Endothelial cell of umbilical vein (primary cell): ENCODE data around the gene C16orf95. TPM values are rescaled to one million over a fixed set of nuclear protein-coding genes. Genes with fewer than 3 reads are reported as not detected.

ENCODE experiments used
- BruUV-seq: library from RNA; stranded (reverse); fragments of 400-500 nt; replicated peaks from 2 replicates; lab custom pipeline; 2021; lab: Mats Ljungman, UMichigan
- CTCF ChIA-PET: fragments of 300-600, 350-600 bp; sonication (Branson Sonifier 250); formaldehyde crosslinking; loops from one replicate; lab custom pipeline; 2021; ENCODE audit warnings: antibody characterized with exemption, inconsistent platforms; lab: Charles Lee
- POLR2A ChIA-PET: fragments of 300-600, 350-600 bp; sonication (Branson Sonifier 250); formaldehyde crosslinking; loops from one replicate; lab custom pipeline; 2021; ENCODE audit warnings: antibody characterized with exemption, inconsistent platforms; lab: Charles Lee
- DNase-seq: peaks from one replicate; pipeline ENCODE4 v3.0.0-alpha.2; 2011; ENCODE audit warnings: low read depth, low spot score
- FAIRE-seq: peaks from 2 replicates; lab custom pipeline; 2011; peaks lifted over from hg19 to GRCh38; lab: Jason Lieb, UNC
- H2AFZ ChIP-seq: 2 replicates; pipeline ENCODE4 v1.6.0; 2012; ENCODE audit warnings: low read depth, low read length, control low read depth, inconsistent platforms
- H3K27ac ChIP-seq: 2 replicates; pipeline ENCODE4 v1.5.1; 2011; ENCODE audit warnings: low read depth, mild to moderate bottlenecking, control low read depth, low read length, moderate library complexity; ENCODE audit not compliant: insufficient read depth
- H3K27me3 ChIP-seq, 2 experiments: 2 replicates each; pipeline versions ENCODE4 v1.6.0 to v1.6.1; 2011; ENCODE audit warnings: low read length in 2 of 2, mixed read lengths in 1 of 2; ENCODE audit not compliant: control insufficient read depth in 2 of 2, insufficient read depth in 2 of 2
- H3K36me3 ChIP-seq, 2 experiments: 2 replicates in 1 of 2; 3 replicates in 1 of 2; pipeline ENCODE4 v1.5.1; 2011; ENCODE audit warnings: low read length in 2 of 2, mild to moderate bottlenecking in 1 of 2, moderate library complexity in 1 of 2; ENCODE audit not compliant: control insufficient read depth in 2 of 2, insufficient read depth in 2 of 2; ENCODE audit errors: extremely low read depth in 1 of 2
- H3K4me1 ChIP-seq: 3 replicates; pipeline ENCODE4 v1.5.1; 2011; ENCODE audit warnings: mild to moderate bottlenecking, low read length; ENCODE audit not compliant: control insufficient read depth, insufficient read depth; ENCODE audit errors: extremely low read depth
- H3K4me2 ChIP-seq: 2 replicates; pipeline ENCODE4 v1.6.1; 2011; ENCODE audit warnings: low read length, control low read depth, mixed read lengths; ENCODE audit not compliant: insufficient read depth
- H3K4me3 ChIP-seq, 3 experiments: fragments of 200-600 bp in 1 of 3; sonication (generic), shearing (Covaris generic) in 1 of 3; replicated peaks in 1 of 3; 2 replicates each; pipeline ENCODE4 v1.5.1; 2011 to 2016; ENCODE audit warnings: control low read depth in 3 of 3, low read length in 3 of 3, mild to moderate bottlenecking in 2 of 3, inconsistent platforms in 1 of 3, low read depth in 1 of 3, moderate library complexity in 1 of 3; ENCODE audit not compliant: insufficient read depth in 1 of 3
- H3K79me2 ChIP-seq: 2 replicates; pipeline ENCODE4 v1.6.0; 2012; ENCODE audit warnings: low read length, inconsistent platforms; ENCODE audit not compliant: control insufficient read depth, insufficient read depth
- H3K9ac ChIP-seq: replicated peaks from 2 replicates; pipeline ENCODE3; 2011; ENCODE audit warnings: low read length, control low read depth; ENCODE audit not compliant: insufficient read depth; ENCODE audit errors: extremely low read depth
- H3K9me1 ChIP-seq: replicated peaks from 3 replicates; pipeline ENCODE4 v1.6.0; 2011; ENCODE audit warnings: mild to moderate bottlenecking, low read length; ENCODE audit not compliant: control insufficient read depth, insufficient read depth; ENCODE audit errors: extremely low read depth
- H3K9me3 ChIP-seq: replicated peaks from 2 replicates; pipeline ENCODE4 v1.5.1; 2012; ENCODE audit warnings: low read length, inconsistent platforms; ENCODE audit not compliant: control insufficient read depth, insufficient read depth
- H4K20me1 ChIP-seq: replicated peaks from 2 replicates; pipeline ENCODE3; 2011; ENCODE audit warnings: mild to moderate bottlenecking, low read length; ENCODE audit not compliant: control insufficient read depth, insufficient read depth; ENCODE audit errors: extremely low read depth
- CTCF ChIP-seq, 2 donors: IDR thresholded peaks; 1 replicate in 1 of 2; 2 replicates in 1 of 2; pipeline ENCODE4 v1.5.1; 2011; ENCODE audit warnings: low read length in 2 of 2, mild to moderate bottlenecking in 2 of 2, moderate library complexity in 2 of 2, control low read depth in 1 of 2, inconsistent platforms in 1 of 2, low read depth in 1 of 2; ENCODE audit not compliant: insufficient read depth in 1 of 2; ENCODE audit errors: extremely low read depth in 1 of 2
- EZH2 ChIP-seq: IDR thresholded peaks from 2 replicates; pipeline ENCODE4 v1.6.1; 2012; ENCODE audit warnings: borderline replicate concordance, low read depth, mild to moderate bottlenecking, moderate library complexity, low read length, inconsistent platforms; ENCODE audit not compliant: severe bottlenecking
- FOS ChIP-seq: IDR thresholded peaks from 2 replicates; pipeline ENCODE4 v1.6.1; 2011; ENCODE audit warnings: mild to moderate bottlenecking, low read length, moderate library complexity, borderline replicate concordance; ENCODE audit not compliant: insufficient read depth
- GATA2 ChIP-seq: IDR thresholded peaks from 2 replicates; pipeline ENCODE4 v1.7.0; 2011; ENCODE audit warnings: low read depth, mild to moderate bottlenecking, moderate library complexity, mixed read lengths, low read length; ENCODE audit not compliant: insufficient read length, insufficient read depth
- JUN ChIP-seq: IDR thresholded peaks from 2 replicates; pipeline ENCODE4 v1.6.1; 2011; ENCODE audit warnings: borderline replicate concordance, low read depth; ENCODE audit not compliant: insufficient read length, insufficient read depth
- MYC ChIP-seq: IDR thresholded peaks from one replicate; pipeline ENCODE4 v1.6.1; 2011; ENCODE audit warnings: mild to moderate bottlenecking, low read depth, low read length
- POLR2A ChIP-seq: IDR thresholded peaks from 2 replicates; pipeline ENCODE4 v1.6.1; 2012; ENCODE audit warnings: low read depth, mild to moderate bottlenecking, control low read depth, low read length
- POLR2AphosphoS5 ChIP-seq: IDR thresholded peaks from 2 replicates; pipeline ENCODE4 v1.6.1; 2012; ENCODE audit warnings: low read depth, mild to moderate bottlenecking, control low read depth, low read length, moderate library complexity; ENCODE audit not compliant: insufficient read depth
- dilution Hi-C: fragments of 300-500 bp; cut with MboI; formaldehyde crosslinking; loops from one replicate; pipeline ENCODE4 v1.15.0; 2019; ENCODE audit warnings: low sequenced_read_pairs; ENCODE audit not compliant: extremely low pct_ligation_motif_present
- intact Hi-C: fragments of 100-400 bp; cut with micrococcal nuclease; formaldehyde crosslinking; loops from one replicate; pipeline ENCODE4 v1.10.0; 2022
- polyA plus RNA-seq, 4 experiments: library from polyadenylated mRNA; depleted of rRNA in 3 of 4; stranded (reverse) in 3 of 4; unstranded in 1 of 4; fragments of >200 nt; gene quantifications; 2 replicates each; pipeline versions ENCODE4 v1.2.1 to v1.2.3, GENCODE V29; 2011 to 2012; ENCODE audit warnings: missing spikeins in 1 of 4
- total RNA-seq: library from RNA; stranded (reverse); gene quantifications from 2 replicates; pipeline ENCODE4 v1.2.3, GENCODE V29; 2021
- TF ChIP-seq, protein P1 (sequence below): IDR thresholded peaks from 2 replicates; pipeline ENCODE4 v1.6.1; 2011; ENCODE audit not compliant: insufficient read depth, insufficient read length

The C16orf95 gene
- total and polyA plus RNA-seq, 2 donors (not counting 3 experiments of a cell fraction or from before 2014, with no cell fraction given) = 4.0 to 6.6 TPM

DNA sequence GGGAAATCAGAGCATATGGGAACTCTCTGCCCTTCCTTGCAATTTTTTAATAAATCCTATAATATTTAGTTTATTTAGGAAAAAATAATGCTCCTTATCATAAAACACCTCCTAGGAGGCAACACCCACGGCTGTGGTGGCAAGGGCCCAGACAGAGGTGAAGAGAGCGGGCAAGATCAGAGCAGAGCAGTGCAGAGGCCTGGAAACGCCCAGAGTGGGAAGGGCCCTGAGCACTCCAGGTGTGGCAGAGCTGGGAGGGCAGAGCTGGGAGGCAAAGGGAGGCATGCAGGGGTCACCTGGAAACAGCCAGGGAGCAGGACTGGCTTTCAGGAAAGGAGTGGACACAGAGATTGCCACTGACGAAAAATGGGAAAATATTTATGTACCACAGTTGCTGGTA is 49.1 kb upstream of the C16orf95 start:
- peaks cover 39% of the 10 kb centered on the region for H3K79me2 ChIP-seq
- intact Hi-C loops (loop anchor here (5.0 kb wide), 1 partner anchor 34 kb away; no protein-coding TSS in a partner anchor), dilution Hi-C loops (no loop called here)
- peaks cover 20% of the 10 kb centered on the region for H3K4me1 ChIP-seq
- no peak overlapping the region for H2AFZ ChIP-seq
- FAIRE-seq (no peak), DNase-seq (no peak)
- H3K9me3 ChIP-seq = no peaks in the 10 kb centered on the region
- no peak overlapping the region for H3K27ac ChIP-seq
- H3K36me3 ChIP-seq = peaks cover 0 to 3% of the 10 kb centered on the region in 2 experiments
- no peak overlapping the region for H3K4me2 ChIP-seq
- H4K20me1 ChIP-seq = no peaks in the 10 kb centered on the region
- no peaks in the 10 kb centered on the region for H3K27me3 ChIP-seq
- TF ChIP-seq MYC (no peak), POLR2A (no peak), EZH2 (no peak), GATA2 (no peak), CTCF (IDR thresholded peaks at IDR 0.05; ENCODE audit: extremely low read depth in 1 of 2, insufficient read depth in 1 of 2, low read depth in 1 of 2, low read length in 2 of 2) (no peak), FOS (no peak), JUN (no peak), POLR2AphosphoS5 (no peak)
- TF ChIP-seq, protein P1, sequence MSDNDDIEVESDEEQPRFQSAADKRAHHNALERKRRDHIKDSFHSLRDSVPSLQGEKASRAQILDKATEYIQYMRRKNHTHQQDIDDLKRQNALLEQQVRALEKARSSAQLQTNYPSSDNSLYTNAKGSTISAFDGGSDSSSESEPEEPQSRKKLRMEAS = no peak
- BruUV-seq = no TSS peak
- POLR2A ChIA-PET = no interaction called here
- H3K4me3 ChIP-seq = no peak overlapping the region
- CTCF ChIA-PET = no interaction called here
- no peaks in the 10 kb centered on the region for H3K9me1 ChIP-seq
- no peak overlapping the region for H3K9ac ChIP-seq
